IMR-90 (cell line): ENCODE results near the gene SYPL2. TPM values are rescaled to one million over a fixed set of nuclear protein-coding genes. Genes with fewer than 3 reads are reported as not detected.

Experiments
- ATAC-seq: fragments of 200-7000 bp; cut with Tn5 transposase; 2 replicates; pipeline ENCODE4 v1.9.1; 2020; ENCODE audit warnings: low read depth, mild to moderate bottlenecking, moderate library complexity
- BruUV-seq: library from RNA; stranded (reverse); fragments of 400-500 nt; replicated peaks from 2 replicates; lab custom pipeline; 2021; lab: Mats Ljungman, UMichigan
- CTCF ChIA-PET: fragments of 300-600 bp; formaldehyde crosslinking; extraction: SDS; loops from one replicate; lab custom pipeline; 2021; ENCODE audit warnings: antibody characterized with exemption; lab: Yijun Ruan, JAX
- POLR2A ChIA-PET: fragments of 300-600 bp; sonication (Branson Sonifier 250); formaldehyde crosslinking; loops from one replicate; lab custom pipeline; 2022; ENCODE audit warnings: antibody characterized with exemption; ENCODE audit not compliant: unreplicated experiment; lab: Charles Lee
- DNase-seq: peaks from one replicate; pipeline ENCODE4 v3.0.0; 2013
- H2AFZ ChIP-seq: replicated peaks from 2 replicates; pipeline ENCODE3; 2013; ENCODE audit warnings: low read length, mild to moderate bottlenecking; ENCODE audit not compliant: poor library complexity
- H2AK5ac ChIP-seq: 2 replicates; pipeline ENCODE4 v1.6.1; 2013; ENCODE audit warnings: low read depth, low read length, inconsistent platforms
- H2AK9ac ChIP-seq: replicated peaks from 2 replicates; pipeline ENCODE3; 2013; ENCODE audit warnings: mild to moderate bottlenecking, low read depth, low read length, moderate library complexity; ENCODE audit not compliant: poor library complexity
- H2BK120ac ChIP-seq: 2 replicates; pipeline ENCODE4 v1.6.1; 2013; ENCODE audit warnings: low read depth, low read length, inconsistent platforms
- H2BK15ac ChIP-seq: 3 replicates; pipeline ENCODE4 v1.6.1; 2013; ENCODE audit warnings: low read depth, low read length, inconsistent platforms
- H2BK20ac ChIP-seq: 2 replicates; pipeline ENCODE4 v1.6.1; 2013; ENCODE audit warnings: low read depth, mild to moderate bottlenecking, inconsistent platforms, low read length, moderate library complexity
- H2BK5ac ChIP-seq: 2 replicates; pipeline ENCODE4 v1.6.1; 2013; ENCODE audit warnings: mild to moderate bottlenecking, low read depth, low read length, inconsistent platforms; ENCODE audit not compliant: poor library complexity, severe bottlenecking
- H3K14ac ChIP-seq: replicated peaks from 2 replicates; pipeline ENCODE4 v1.6.1; 2013; ENCODE audit warnings: low read depth, low read length, inconsistent platforms
- H3K18ac ChIP-seq: 2 replicates; pipeline ENCODE4 v1.6.1; 2013; ENCODE audit warnings: low read depth, low read length, control low read depth
- H3K23ac ChIP-seq: 2 replicates; pipeline ENCODE4 v1.6.1; 2013; ENCODE audit warnings: low read depth, low read length, inconsistent platforms
- H3K27ac ChIP-seq: 2 replicates; pipeline ENCODE4 v1.5.1; 2013; ENCODE audit warnings: mild to moderate bottlenecking, control low read depth, low read length; ENCODE audit not compliant: insufficient read depth
- H3K27me3 ChIP-seq: 2 replicates; pipeline ENCODE4 v1.6.1; 2013; ENCODE audit warnings: low read length; ENCODE audit not compliant: control insufficient read depth, insufficient read depth
- H3K36me3 ChIP-seq: 2 replicates; pipeline ENCODE4 v1.6.1; 2013; ENCODE audit warnings: low read length, mixed read lengths; ENCODE audit not compliant: control insufficient read depth, insufficient read depth
- H3K4ac ChIP-seq: 2 replicates; pipeline ENCODE4 v1.6.1; 2013; ENCODE audit warnings: low read depth, low read length, inconsistent platforms
- H3K4me1 ChIP-seq: 2 replicates; pipeline ENCODE4 v1.6.1; 2013; ENCODE audit warnings: low read length, mixed read lengths; ENCODE audit not compliant: control insufficient read depth, insufficient read depth
- H3K4me2 ChIP-seq: 2 replicates; pipeline ENCODE4 v1.6.1; 2013; ENCODE audit warnings: low read depth, mild to moderate bottlenecking, control low read depth, low read length, moderate library complexity
- H3K4me3 ChIP-seq: 2 replicates; pipeline ENCODE4 v1.5.1; 2013; ENCODE audit warnings: low read depth, mild to moderate bottlenecking, control low read depth, low read length, moderate library complexity; ENCODE audit not compliant: insufficient read depth
- H3K56ac ChIP-seq: 2 replicates; pipeline ENCODE4 v1.6.1; 2013; ENCODE audit warnings: low read length, inconsistent platforms; ENCODE audit not compliant: insufficient read depth; ENCODE audit errors: extremely low read depth
- H3K79me1 ChIP-seq, 2 experiments: 2 replicates each; pipeline ENCODE4 v1.6.1; 2013; ENCODE audit warnings: low read length in 2 of 2, inconsistent platforms in 1 of 2, low read depth in 1 of 2
- H3K9ac ChIP-seq: 2 replicates; pipeline ENCODE4 v1.6.1; 2013; ENCODE audit warnings: low read depth, low read length, control low read depth
- H3K9me1 ChIP-seq: 2 replicates; pipeline ENCODE4 v1.6.1; 2013; ENCODE audit warnings: low read length, inconsistent platforms; ENCODE audit not compliant: insufficient read depth
- H3K9me3 ChIP-seq: 2 replicates; pipeline ENCODE4 v1.6.1; 2013; ENCODE audit warnings: low read length; ENCODE audit not compliant: control insufficient read depth, insufficient read depth
- H4K20me1 ChIP-seq: 2 replicates; pipeline ENCODE4 v1.6.1; 2013; ENCODE audit warnings: low read length, inconsistent platforms; ENCODE audit not compliant: insufficient read depth
- H4K5ac ChIP-seq: 2 replicates; pipeline ENCODE4 v1.6.1; 2013; ENCODE audit warnings: mild to moderate bottlenecking, low read depth, low read length, control low read depth
- H4K8ac ChIP-seq, 2 experiments: 2 replicates each; pipeline ENCODE4 v1.6.1; 2013; ENCODE audit warnings: low read depth in 2 of 2, low read length in 2 of 2, control low read depth in 1 of 2, inconsistent platforms in 1 of 2
- H4K91ac ChIP-seq: 2 replicates; pipeline ENCODE4 v1.6.1; 2013; ENCODE audit warnings: low read depth, low read length, inconsistent platforms; ENCODE audit not compliant: insufficient read depth
- BHLHE40 ChIP-seq: fragments of 150-350 bp; IDR thresholded peaks from 2 replicates; pipeline ENCODE4 v1.6.1; 2016; ENCODE audit warnings: mild to moderate bottlenecking, low read depth, low read length
- CEBPB ChIP-seq: IDR thresholded peaks from 2 replicates; pipeline ENCODE4 v1.6.1; 2012; ENCODE audit warnings: low read depth, low read length, improper control_type of control experiment
- CHD1 ChIP-seq: IDR thresholded peaks from 2 replicates; pipeline ENCODE4 v1.6.1; 2012; ENCODE audit warnings: low read depth, low read length, improper control_type of control experiment
- CTCF ChIP-seq: conservative IDR thresholded peaks from 2 replicates; pipeline ENCODE4 v1.5.1; 2012; ENCODE audit warnings: mild to moderate bottlenecking, low read depth, low read length, improper control_type of control experiment
- FOS ChIP-seq: fragments of 150-350 bp; IDR thresholded peaks from 2 replicates; pipeline ENCODE4 v1.6.1; 2016; ENCODE audit warnings: low read depth, low read length
- MAFK ChIP-seq: IDR thresholded peaks from 2 replicates; pipeline ENCODE4 v1.6.1; 2012; ENCODE audit warnings: low read depth, low read length, improper control_type of control experiment
- MAZ ChIP-seq: IDR thresholded peaks from 2 replicates; pipeline ENCODE4 v1.6.1; 2012; ENCODE audit warnings: low read depth, mild to moderate bottlenecking, low read length, improper control_type of control experiment, moderate library complexity, borderline replicate concordance
- MXI1 ChIP-seq: IDR thresholded peaks from 2 replicates; pipeline ENCODE4 v1.6.1; 2012; ENCODE audit warnings: low read depth, mild to moderate bottlenecking, low read length, moderate library complexity, borderline replicate concordance
- NFE2L2 ChIP-seq: fragments of 150-350 bp; IDR thresholded peaks from 2 replicates; pipeline ENCODE4 v1.6.1; 2016; ENCODE audit warnings: low read depth, mild to moderate bottlenecking, low read length
- RCOR1 ChIP-seq: IDR thresholded peaks from 2 replicates; pipeline ENCODE4 v1.6.1; 2012; ENCODE audit warnings: mild to moderate bottlenecking, low read length, improper control_type of control experiment; ENCODE audit not compliant: insufficient replicate concordance
- RFX5 ChIP-seq: IDR thresholded peaks from 2 replicates; pipeline ENCODE4 v1.8.0; 2012; ENCODE audit warnings: low read depth, mild to moderate bottlenecking, low read length, moderate library complexity
- SMC3 ChIP-seq: fragments of 150-350 bp; IDR thresholded peaks from 2 replicates; pipeline ENCODE4 v1.6.1; 2016; ENCODE audit warnings: low read depth, mild to moderate bottlenecking, antibody characterized with exemption, low read length, moderate library complexity
- USF2 ChIP-seq: fragments of 150-350 bp; IDR thresholded peaks from 2 replicates; pipeline ENCODE4 v1.6.1; 2017; ENCODE audit warnings: mild to moderate bottlenecking, antibody characterized with exemption, low read length, low read depth
- WGBS, 2 experiments: methylation state at CpG; one replicate each; pipeline versions ENCODE4 v1.1.5 to v1.1.7; 2013; ENCODE audit warnings: missing lambda C conversion rate in 2 of 2; ENCODE audit not compliant: insufficient read length in 1 of 2; ENCODE audit errors: extremely low coverage in 2 of 2; 5-methylcytosine and 5-hydroxymethylcytosine counted together
- dilution Hi-C: fragments of 300-500 bp; cut with HindIII; formaldehyde crosslinking; loops from one replicate; pipeline ENCODE4 v1.14.3; 2018; ENCODE audit warnings: low sequenced_read_pairs; ENCODE audit not compliant: unreplicated experiment
- in situ Hi-C: fragments of 300-500 bp; cut with MboI; formaldehyde crosslinking; loops from 3 replicates; pipeline ENCODE4 v1.14.3; 2019; ENCODE audit warnings: low sequenced_read_pairs, inconsistent platforms, mixed read lengths
- intact Hi-C: fragments of 100-400 bp; cut with micrococcal nuclease; formaldehyde crosslinking; loops from 2 replicates; pipeline ENCODE4 v1.10.0; 2022
- polyA plus RNA-seq, 3 experiments: library from polyadenylated mRNA; depleted of rRNA; stranded (reverse); fragments of >200 nt; gene quantifications; 2 replicates each; pipeline ENCODE4 v1.2.3, GENCODE V29; 2012; ENCODE audit warnings: low replicate concordance in 1 of 3
- total RNA-seq: library from RNA; depleted of rRNA; stranded (reverse); fragments of >200 nt; gene quantifications from 2 replicates; pipeline ENCODE4 v1.2.3, GENCODE V29; 2012

SYPL2 gene
- total and polyA plus RNA-seq, 2 of the 4 experiments (the other 2 are of a cell fraction) = under 0.01 to 0.65 TPM

- H3K14ac ChIP-seq = peak within 1 kb of the TSS; percentile 97
- CTCF ChIA-PET = interaction anchor here (0.6 to 1.1 kb wide), 3 partner anchors 10 to 49 kb away, joined by 3 to 5 read pairs (median 3); partner anchors contain the start of gene CYB561D1
- dilution Hi-C loops (no loop called here), in situ Hi-C loops (no loop called here), intact Hi-C loops (loop anchor here (1.0 to 5.0 kb wide), 2 partner anchors 37 to 58 kb away; partner anchors contain the start of gene PSMA5)
- peak within 1 kb of the TSS; percentile 97 for H2AFZ ChIP-seq
- H3K79me1 ChIP-seq = peaks cover 9 to 22% of the 10 kb centered on the region in 2 experiments; a peak in 3 of 4 replicates
- H3K27me3 ChIP-seq = peaks cover 20% of the 10 kb centered on the region
- peak within 1 kb of the TSS; percentile 95 for H2BK120ac ChIP-seq
- peak within 1 kb of the TSS; percentile 72; the same call in 1 of the 2 replicates for H2BK20ac ChIP-seq
- H4K5ac ChIP-seq = peak within 1 kb of the TSS; percentile 74
- H3K18ac ChIP-seq = peak within 1 kb of the TSS; percentile 83; the same call in 1 of the 2 replicates
- peak within 1 kb of the TSS; percentile 85; the same call in 1 of the 2 replicates for H3K23ac ChIP-seq
- no peaks in the 10 kb centered on the region for H3K9me3 ChIP-seq
- peak within 1 kb of the TSS; percentile 88; the same call in 1 of the 3 replicates for H2BK15ac ChIP-seq
- peak within 1 kb of the TSS; percentile 93 to 95 for H4K8ac ChIP-seq
- 1% methylated on average over 38 of the region's 73 CpGs; no CpG with 5 or more reads in 1 of the 2 experiments for WGBS, 2 experiments
- H2BK5ac ChIP-seq = peak within 1 kb of the TSS; percentile 88
- H3K27ac ChIP-seq = peak within 1 kb of the TSS; percentile 99
- peak within 1 kb of the TSS; percentile 88 for H3K56ac ChIP-seq
- peak within 1 kb of the TSS; percentile 59 for H3K4me3 ChIP-seq
- TSS peak; percentile 73 for BruUV-seq
- peak within 1 kb of the TSS; percentile 90 for H3K4ac ChIP-seq
- H3K4me2 ChIP-seq = peak within 1 kb of the TSS; percentile 96
- peak within 1 kb of the TSS; percentile 42 for H2AK5ac ChIP-seq
- H3K4me1 ChIP-seq = peaks cover 9% of the 10 kb centered on the region
- peaks cover 9% of the 10 kb centered on the region; the same call in 1 of the 2 replicates for H3K36me3 ChIP-seq
- peak within 1 kb of the TSS; percentile 86 for H2AK9ac ChIP-seq
- H4K91ac ChIP-seq = peak within 1 kb of the TSS; percentile 87
- peak within 1 kb of the TSS; percentile 91 for H3K9ac ChIP-seq
- POLR2A ChIA-PET = interaction anchor here (0.6 kb wide), 1 partner anchor 48 kb away, joined by 3 read pairs; no protein-coding TSS in a partner anchor
- ATAC-seq (peak; percentile 94), DNase-seq (peak; percentile 89)
- no peaks in the 10 kb centered on the region for H4K20me1 ChIP-seq
- peaks cover 8% of the 10 kb centered on the region for H3K9me1 ChIP-seq
- TF ChIP-seq CEBPB (no peak), RFX5 (no peak), RCOR1 (no peak), USF2 (no peak), MXI1 (peak; percentile 66; the same call in 1 of the 2 replicates), BHLHE40 (no peak), CTCF (no peak), FOS (no peak), MAZ (peak; percentile 69; the same call in 1 of the 2 replicates), SMC3 (no peak), CHD1 (0 out of 2 replicates have a peak, but pooled peaks have one; percentile 65), NFE2L2 (no peak; the same call in 1 of the 2 replicates), MAFK (no peak)
Measured at GRCh38 chr1:109483672-109484518, 17.5 kb downstream of the SYPL2 start, which contains the start of gene ATXN7L2. ATXN7L2 (plus strand) TSS chr1:109483905; CDS start chr1:109483954, 49 bp downstream.
